ENCODE data around the gene TSEN15.

Gene TSEN15

DNA sequence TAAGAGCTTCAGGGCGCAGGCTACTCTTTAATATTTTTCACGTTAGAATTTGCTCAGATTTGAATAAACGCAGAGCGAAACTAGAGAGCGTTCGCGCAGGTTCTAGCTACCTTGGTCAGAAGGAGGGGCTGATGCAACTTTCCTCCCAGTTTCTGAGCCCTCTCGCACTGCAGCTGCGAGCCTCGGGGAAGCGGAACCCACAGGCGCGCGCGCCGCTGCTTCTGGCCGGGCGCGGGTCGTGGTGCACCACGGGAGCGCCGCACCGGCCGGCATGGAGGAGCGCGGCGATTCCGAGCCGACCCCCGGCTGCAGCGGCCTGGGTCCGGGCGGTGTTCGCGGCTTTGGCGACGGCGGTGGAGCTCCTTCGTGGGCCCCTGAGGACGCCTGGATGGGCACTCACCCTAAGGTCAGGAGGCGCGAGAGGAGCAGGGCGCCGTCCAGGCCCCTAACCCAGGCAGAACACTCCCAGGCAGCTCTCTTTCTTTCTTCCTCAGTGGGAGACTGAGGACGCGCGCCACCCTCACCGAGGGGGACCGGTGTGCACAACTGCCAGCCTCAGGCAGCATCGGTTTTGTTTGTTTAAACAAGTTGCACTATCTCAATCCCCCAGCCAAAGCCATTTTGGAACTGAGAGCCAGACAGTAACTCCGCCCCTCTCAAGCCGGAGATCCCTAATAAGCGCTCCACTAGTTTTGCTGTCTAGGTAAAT, at the start of gene TSEN15:
Gene TSEN15 (plus strand): TSS at position 246 of the 709 bp plus-strand sequence. CDS start 26 bp downstream, at position 272.
- FAIRE-seq = peak; percentile 92

DNA sequence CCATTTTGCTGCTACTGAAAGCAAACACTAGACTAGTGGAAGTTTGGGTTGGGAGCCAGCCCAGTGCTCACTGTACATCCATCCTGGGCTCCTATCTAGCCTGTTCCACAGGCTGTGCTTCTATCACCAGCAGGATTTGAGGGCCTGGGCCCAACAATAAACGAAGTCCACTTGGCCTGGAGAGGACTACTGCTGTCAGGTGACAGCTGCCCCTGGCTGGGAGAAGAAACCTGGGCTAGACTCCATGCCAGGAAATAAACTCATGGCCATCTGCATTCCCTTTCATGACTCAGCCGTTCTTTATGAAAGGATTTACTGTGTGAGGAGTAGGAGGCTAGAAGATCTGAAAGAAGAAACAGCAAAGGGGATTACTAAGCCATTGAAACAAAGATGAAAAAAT, 49.5 kb upstream of the TSEN15 start:
- FAIRE-seq = no peak

DNA sequence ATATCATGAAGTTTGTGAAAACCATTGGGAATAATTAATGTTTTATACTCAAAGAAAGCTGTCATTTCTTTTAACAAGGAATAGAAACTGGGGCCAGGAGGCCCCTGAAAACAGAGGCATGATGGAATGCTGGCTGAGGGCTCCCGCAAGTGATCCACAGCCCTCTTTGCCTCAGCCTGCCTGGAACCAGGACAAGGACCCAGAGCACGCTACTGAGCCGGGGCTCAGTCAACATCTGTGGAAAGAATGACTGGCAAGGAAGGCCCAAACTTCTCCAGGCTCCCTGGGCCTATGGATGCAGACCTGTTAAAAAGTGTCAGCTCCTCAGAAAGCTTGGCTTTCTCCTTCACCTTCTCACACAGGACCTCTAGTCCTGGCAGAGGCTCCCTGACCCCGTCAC, 46.6 kb upstream of the TSEN15 start:
- no peak for FAIRE-seq

DNA sequence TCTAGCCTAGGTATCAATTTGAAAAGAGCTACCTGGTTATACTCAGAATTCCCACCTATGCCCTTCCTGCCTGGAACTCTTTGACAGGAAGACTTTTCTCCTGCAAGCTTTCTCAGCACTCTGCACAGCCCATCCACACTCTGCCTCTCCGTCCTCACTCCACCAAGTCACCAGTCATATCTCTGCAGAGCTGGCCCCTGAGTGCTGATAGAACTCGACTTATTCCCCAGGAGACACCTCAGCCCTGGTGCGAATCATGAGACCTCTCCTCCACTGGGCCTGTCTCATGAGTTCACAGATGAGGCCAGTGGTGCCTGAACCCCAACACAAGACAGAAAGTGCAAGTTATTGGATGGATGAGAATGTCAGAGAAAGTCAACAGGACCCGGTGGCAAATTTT, 46.0 kb upstream of the TSEN15 start:
- no peak for FAIRE-seq

DNA sequence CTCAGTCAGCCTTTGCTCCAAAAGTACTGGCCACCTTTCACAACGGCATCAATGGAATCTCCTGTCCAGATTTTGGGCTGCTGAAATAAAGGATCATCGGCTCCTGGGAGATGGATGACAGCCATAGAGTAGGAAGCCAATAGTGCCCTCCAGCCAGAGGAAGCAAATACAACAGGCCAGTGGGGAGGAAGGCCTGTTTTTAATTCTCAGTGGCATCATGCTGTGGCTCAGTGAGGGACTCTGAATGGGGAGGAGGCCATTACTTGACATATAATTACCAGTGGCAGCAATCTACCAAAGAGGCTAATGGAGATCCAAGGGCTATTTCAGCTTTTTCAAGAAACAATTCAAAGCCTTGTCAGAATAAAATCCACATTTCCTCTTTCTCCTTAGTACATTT, 40.7 kb upstream of the TSEN15 start:
- no peak for FAIRE-seq

DNA sequence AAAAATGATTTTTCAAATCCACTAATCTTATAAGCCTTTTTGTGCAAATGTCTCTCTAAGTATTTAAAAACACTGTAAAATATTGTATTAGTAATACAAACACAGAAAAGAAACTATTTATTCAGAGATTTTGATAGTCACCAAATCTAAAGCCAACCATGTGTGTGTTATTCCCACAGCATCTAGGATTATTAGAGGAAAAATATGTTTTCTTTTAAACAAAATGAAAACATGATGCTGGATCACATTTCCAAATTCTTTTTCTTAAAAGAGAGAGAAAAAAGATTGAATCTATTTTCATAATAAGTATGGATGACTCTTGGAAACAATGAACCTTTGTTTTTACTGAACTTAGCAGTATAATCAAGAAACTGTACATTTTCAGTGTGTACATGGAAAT, 39.3 kb upstream of the TSEN15 start:
- no peak for FAIRE-seq

DNA sequence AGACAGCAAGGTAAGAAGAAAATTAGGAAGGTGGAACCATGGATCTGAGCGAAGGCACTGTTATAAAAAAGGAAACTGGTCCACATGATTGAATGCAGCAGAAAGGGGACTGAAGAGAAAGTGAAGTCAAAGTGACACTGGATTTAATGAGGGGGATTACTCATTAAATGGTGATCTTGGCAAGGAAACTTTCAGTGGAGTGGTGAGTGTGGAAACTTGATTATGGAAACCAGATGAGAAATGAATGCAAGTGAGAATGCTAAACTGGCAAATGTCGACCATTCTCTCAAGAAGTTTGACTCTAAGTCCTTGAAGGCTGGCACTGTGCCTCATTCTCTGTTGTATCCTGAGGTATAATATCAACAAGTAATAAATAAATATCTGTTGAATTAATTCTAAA, 37.3 kb upstream of the TSEN15 start:
- FAIRE-seq = no peak

DNA sequence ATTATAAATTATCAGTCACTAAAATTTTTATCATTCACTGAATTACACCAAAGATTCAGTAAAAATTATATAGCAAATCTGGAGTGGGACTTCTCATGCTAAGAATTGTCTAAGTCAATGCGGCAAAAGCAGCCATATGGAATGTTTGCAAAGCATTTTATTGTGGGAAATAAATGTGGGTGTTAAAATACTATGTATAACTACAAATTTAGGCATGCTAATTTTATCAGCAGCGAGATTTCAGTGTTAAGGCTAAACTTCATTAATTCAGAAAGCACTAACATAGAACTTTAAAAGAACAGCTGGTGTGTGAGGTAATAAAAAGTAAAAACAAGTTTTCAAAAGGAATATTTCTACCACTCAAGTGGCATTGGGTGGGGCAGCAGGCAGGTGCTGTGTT, 35.4 kb upstream of the TSEN15 start:
- no peak for FAIRE-seq

DNA sequence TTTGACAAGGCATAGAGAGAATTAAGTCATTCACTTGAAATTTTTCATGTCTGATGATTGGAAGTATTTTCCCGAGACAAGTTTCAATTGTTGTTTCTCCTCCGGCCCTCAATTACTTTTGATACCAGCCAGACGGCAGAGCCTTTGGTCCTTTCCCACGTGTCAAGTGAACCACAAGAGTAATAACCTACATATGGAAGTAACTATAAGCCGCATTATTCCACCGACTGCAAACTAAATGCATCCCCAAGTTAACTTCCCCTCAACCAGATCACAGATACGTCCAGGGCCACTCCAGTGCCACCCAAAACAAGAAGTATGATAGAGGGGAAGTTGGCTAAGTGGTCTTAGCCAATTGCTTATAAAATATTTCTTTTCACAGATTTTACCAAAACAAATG, 34.2 kb upstream of the TSEN15 start:
- FAIRE-seq = no peak

DNA sequence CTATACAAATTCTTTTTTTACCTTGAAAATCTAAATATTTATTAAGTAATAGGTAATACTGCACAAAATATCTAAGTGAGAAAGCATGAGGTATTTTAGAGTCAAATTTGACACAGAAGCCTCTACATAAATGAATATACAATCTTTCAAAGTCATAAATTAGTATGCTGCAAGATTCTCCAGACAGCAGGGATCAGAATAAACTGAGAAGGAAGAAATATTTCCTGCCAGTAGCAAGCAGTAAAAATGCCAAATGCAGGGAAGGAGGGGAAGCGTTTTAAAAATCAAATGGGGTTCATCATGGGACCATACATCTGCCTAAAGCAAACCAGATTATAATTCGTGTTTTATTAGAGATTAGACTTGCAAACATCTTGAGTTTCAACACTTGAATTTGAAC, 32.9 kb upstream of the TSEN15 start:
- FAIRE-seq = no peak

DNA sequence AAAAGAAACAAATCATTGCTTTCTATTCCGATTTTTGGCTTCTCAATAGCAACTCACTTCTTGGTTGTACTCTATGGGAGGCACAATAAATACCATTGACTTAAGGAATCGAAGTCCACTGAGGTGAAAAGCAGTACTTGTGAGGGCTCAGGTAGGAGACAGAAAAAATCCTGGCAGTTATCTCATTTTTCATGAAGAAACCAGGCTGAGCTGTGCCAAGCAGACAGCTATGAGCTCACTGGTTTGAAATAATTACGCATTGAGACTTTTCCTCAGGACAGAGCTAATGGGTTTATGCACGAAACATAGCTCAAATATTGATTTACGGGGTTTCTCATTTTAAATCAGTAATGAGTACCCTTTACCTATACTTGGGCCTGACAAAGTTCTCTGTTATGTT, 32.5 kb upstream of the TSEN15 start:
- no peak for FAIRE-seq

DNA sequence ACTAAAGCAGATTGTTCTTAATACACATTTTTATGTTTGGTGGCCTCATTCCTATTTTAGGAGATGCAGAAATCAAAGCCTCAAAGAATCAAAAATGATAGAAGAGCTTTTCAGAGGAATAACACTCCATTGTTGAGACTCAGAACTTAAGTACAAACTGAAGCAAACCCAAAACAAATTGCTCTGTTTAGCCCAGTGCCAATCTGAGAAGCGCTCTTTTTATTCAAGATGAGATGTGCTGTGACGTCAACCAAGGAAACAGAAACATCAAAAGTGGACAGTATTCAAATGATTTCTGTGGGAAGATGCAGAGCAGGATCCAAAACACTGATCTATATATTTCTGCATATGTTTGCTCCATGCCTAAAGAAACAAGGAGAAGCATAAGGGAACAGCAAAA, 32.0 kb upstream of the TSEN15 start:
- FAIRE-seq = no peak

DNA sequence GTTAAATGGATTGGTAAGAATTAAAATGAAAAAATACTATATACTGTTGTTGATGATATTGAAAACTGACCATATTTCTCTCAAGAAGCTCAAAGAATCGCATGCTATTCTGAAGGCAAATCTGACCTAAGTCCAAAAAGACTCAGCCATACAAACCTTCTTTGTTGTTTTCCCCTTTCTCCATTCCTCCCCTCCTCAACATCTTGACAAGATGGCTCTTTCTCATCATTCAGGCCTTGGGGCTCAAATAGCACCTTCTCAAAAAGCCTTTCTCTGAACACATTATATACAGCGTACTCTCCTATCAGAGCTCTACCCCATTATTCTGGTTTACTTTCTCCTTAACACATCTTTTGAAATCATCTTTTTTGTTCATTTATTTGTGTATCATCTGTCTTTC, 31.2 kb upstream of the TSEN15 start:
- FAIRE-seq = no peak

DNA sequence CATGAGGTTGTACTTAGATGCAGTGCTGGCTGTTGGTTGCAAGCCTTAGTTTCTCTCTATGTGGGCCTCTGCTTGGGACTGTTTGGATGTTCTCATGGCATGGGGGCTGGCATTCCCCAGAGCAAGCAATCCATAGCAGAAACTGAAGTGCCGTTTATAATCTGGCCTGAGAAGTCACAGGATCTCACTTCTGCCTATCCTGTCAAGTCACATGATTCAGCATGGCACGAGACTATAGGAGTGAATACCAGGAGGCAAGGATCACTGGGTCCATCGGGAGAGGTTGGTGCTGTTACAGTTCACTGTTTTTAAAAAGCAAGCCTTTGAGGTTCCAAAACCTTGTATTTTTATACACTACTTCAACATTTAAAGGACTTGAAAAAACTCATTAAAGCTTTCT, 30.7 kb upstream of the TSEN15 start:
- no peak for FAIRE-seq

DNA sequence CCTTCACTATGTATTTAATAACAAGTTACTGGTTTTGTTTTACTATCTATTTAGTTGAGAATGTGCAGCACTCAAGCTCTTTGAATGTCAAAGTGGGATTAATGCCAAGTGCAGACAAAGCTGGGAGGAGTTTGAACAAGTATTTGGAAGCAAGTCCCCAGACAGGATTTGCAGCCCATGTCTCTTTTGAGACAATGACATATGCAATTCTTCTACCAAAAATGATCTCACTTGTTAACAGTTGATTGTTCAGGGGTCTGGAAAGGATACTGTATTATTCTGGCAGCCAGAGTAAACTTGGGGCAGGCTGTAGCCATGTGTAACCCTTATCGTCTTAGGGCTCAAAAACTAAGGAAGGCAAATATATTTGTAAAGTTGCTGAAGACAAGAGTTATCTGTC, 29.8 kb upstream of the TSEN15 start:
- FAIRE-seq = no peak

DNA sequence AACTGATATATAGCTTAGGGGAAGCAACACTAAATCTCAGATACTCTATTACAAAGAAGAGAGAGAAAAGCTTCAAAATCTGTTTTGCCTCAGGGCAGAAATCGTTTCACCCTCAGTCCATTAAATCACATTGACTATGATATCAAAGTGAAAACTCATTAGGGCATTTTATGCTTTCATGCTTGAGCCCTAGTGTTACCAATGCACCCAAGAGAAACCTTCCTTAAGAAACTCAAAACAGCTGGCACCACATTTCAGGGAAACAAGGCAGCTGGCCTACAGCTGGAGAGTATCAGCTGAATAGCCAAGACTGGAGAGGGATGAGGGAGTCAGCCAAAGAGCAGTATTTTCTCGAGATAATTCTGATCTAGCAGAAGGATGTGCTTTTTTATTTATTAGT, 28.9 kb upstream of the TSEN15 start:
- FAIRE-seq = no peak

DNA sequence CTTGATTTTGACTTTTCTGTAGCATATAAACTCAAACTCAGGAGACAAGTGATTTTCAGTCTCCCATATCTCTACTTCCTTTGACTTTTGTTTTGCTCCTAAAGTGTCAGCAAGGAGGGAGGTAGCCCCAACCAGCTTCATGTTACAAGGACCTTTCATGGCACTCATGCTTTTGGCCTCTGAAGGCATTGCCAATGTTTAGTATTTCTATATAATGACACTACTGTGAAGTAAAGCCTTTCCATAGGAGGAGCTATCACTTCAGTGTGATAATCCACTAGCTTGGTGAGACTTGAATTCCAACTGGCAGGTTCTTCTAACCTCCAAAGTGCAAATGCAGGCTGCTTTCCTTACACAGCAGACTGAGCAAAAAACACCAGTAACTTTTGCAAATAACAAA, 28.4 kb upstream of the TSEN15 start:
- FAIRE-seq = no peak

DNA sequence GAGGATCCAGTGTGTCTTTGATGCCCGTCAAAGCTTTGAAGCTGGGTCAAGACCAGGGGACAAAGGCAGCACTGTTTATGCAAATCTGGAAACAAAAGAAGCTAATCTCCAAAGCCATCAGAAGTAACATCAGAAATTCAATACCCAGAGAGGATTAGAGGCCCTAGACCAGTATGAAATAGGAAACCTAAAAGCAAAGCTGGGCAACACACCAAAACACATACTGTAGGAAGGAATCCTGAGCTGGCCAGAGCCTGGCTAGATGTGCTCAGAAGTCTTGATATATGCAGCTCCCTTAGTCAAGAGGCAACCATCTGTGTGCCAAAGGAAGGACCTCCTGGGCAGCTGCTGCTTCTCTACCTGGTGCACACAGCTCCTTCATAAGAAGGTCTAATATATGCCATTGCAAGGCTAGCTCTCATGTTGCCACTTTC, 26.3 kb upstream of the TSEN15 start:
- no peak for FAIRE-seq

DNA sequence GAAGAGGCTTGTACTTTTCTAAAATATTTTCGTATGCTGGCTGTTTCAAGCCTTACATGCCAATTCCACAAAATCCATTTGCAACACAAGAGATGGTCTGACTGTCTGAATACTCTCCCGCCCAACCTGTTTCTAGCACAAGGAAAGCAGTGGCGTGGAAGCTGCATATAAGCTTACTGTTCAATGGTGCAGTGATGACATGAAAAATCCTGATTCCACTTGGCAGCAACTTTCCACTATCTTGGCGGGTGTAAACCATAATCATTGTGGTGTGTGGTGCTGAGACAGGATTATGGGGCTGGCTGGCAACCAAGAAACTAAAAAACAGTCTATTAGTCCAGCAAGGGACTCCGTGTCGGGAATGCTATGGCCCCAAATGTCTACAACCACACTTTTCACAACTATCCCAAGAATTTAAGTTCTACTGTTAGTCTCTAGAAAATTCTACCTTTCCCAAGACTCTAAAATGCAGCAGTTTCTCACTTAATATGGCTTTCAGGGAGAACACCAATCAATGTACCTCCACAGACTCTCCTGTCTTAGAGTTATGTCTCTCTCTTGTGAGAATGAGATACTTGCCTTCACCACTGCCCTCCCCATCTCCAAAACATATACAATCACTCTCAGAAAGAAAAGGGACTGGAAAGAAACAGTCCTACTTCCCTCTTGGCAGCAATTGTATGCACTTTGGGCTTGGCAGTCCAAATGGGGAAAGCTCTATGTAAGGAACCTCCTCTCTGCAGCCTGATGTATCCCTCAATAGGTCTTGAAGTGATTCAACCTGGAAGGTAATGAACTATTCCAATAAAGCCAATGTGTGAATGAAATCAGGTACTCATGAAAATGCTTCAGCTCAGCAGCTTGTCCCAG, 23.5 kb upstream of the TSEN15 start:
- no peak for FAIRE-seq

DNA sequence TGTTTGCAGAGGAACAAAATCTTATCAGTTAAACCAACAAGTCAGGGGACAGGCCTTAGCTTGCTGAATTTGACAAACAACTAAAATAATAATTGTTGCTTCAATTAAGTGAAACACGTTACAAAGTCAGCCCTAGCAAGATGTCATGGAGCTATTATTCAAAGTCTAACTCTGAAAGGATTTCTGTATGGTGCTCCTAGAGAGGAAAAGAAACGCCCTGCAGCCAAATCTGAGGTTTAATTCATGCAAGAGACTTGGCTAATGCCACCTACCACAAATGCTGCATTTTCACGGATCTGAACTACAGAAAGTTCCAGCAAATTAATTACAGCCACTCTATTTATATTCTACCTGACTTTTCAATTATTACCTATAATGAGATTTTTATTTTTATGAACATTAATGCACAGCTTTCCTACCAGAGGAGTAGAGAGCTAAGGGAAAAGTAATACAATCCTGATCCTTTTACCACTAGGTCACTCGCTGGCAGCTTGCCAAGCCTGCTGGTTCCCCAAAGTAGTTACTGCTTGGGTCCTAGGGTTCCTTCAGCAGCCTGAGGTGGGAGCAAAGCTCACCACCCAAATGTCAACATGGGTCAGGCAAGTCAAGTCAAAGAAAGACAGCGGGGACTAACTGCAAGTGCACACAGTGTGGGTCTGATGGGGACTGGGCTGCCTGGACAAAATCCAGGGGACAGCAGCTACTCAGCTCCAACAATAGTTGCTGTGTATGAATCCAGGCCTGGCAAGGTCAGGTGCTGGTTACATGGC, 22.5 kb upstream of the TSEN15 start:
- FAIRE-seq = no peak

DNA sequence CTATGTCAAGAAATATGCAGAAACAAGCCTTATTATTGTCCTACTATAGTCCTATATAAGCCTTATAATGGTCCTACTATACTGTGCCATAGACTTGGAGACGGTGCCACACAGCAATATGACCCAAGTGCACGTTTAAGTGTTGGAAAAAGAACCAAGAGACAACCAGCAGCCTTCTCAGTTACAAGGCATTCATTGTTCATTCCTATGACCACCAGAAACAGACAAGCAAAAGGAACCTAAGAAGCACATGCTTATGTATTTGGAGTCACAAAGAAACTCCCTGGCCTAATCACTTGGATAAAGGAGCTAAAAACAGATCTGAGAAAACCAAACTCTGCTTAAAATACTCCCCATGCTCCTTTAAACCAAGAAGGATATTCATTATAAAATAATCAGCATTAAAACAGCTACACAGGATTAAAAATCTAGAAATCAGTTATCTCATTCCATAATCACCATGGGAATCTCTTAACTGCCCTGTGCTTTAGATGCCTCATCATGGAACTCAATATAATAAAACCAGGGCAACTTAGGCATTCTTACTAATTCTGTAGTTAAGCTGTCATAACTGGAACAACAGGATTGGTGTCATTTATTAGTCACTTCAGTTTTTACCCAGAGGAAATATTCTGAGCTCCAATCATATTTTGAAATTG, 21.0 kb upstream of the TSEN15 start:
- no peak for FAIRE-seq

DNA sequence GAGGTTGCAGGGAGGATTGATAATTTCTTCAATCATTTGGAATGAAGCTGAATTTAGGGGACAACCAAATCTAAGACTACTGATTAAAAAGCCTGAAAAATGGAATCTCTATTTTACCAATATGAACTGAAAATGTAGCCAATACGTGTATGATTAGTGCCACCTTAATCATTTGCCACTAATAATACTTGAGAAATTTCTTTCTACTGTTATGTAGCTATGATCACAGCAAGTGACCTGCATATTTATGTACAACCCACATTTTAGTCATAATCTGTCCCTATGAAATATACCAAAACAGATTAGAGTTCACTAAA, 20.5 kb upstream of the TSEN15 start:
- FAIRE-seq = no peak

DNA sequence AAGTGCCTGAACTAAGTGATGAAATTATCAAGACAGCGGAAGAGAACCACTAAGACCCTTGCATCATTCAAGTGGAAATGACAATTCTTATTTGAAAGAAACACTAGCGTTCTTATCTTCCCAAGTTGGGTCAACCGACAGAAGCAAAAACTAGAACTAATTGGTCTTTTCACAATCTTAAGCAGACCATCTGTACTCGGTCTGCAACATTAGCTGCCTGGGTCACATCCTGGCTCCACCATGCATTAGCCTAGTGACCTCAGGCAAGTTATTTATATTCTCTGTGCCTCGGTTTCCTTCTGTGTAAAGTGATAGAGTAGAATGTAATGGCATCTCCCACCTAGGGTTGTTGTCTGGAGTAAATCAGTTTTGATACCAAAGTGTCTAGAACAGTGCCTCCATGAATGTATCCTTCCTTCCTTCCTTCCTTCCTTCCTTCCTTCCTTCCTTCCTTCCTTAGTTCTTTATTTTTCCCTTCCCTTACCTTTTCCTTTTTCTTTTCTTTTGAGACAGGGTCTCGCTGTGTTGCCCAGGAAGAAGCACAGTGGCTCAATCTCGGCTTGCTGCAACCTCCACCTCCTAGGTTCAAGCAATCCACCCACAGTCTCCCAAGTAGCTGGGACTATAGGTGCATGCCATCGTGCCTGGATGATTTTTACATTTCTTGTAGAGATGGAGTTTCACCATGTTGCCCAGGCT, 20.0 kb upstream of the TSEN15 start:
- FAIRE-seq = no peak
